HEK293T (cell line): ENCODE results near the gene EFNA3.

Source experiments
- CTCF ChIA-PET: fragments of 350-600 bp; formaldehyde crosslinking; extraction: SDS; loops from one replicate; lab custom pipeline; 2021; ENCODE audit warnings: antibody characterized with exemption, inconsistent platforms; lab: Yijun Ruan, JAX
- POLR2A ChIA-PET: fragments of 350-600 bp; formaldehyde crosslinking; extraction: SDS; loops from one replicate; lab custom pipeline; 2020; ENCODE audit warnings: antibody characterized with exemption, inconsistent platforms; lab: Yijun Ruan, JAX
- DNase-seq: peaks from one replicate; pipeline ENCODE4 v3.0.0; 2012; ENCODE audit warnings: mixed read lengths; ENCODE audit errors: extremely low spot score
- ARNT ChIP-seq: fragments of 450-650 bp; IDR thresholded peaks from 2 replicates; pipeline ENCODE4 v1.6.1; 2017; ENCODE audit warnings: mild to moderate bottlenecking
- BHLHE40 ChIP-seq: fragments of 450-650 bp; IDR thresholded peaks from 2 replicates; pipeline ENCODE4 v1.6.1; 2016; ENCODE audit warnings: mild to moderate bottlenecking, moderate library complexity, borderline replicate concordance
- CTBP1 ChIP-seq: fragments of 450-650 bp; IDR thresholded peaks from 2 replicates; pipeline ENCODE4 v1.6.1; 2016; ENCODE audit warnings: borderline replicate concordance
- ELF4 ChIP-seq: fragments of 450-650 bp; IDR thresholded peaks from 2 replicates; pipeline ENCODE4 v1.6.1; 2017; ENCODE audit warnings: antibody characterized with exemption
- FOXA1 ChIP-seq: fragments of 450-650 bp; IDR thresholded peaks from 2 replicates; pipeline ENCODE4 v1.6.1; 2016; ENCODE audit warnings: mild to moderate bottlenecking
- FOXK2 ChIP-seq: fragments of 450-650 bp; IDR thresholded peaks from 2 replicates; pipeline ENCODE4 v1.6.1; 2016; ENCODE audit warnings: mild to moderate bottlenecking
- FOXM1 ChIP-seq: fragments of 450-650 bp; IDR thresholded peaks from 2 replicates; pipeline ENCODE4 v1.6.1; 2017; ENCODE audit warnings: mild to moderate bottlenecking, borderline replicate concordance
- HDGF ChIP-seq: fragments of 450-650 bp; IDR thresholded peaks from 2 replicates; pipeline ENCODE4 v1.6.1; 2017; ENCODE audit warnings: antibody characterized with exemption, borderline replicate concordance
- L3MBTL2 ChIP-seq: fragments of 450-650 bp; conservative IDR thresholded peaks from 2 replicates; pipeline ENCODE4 v1.6.1; 2016; ENCODE audit warnings: mild to moderate bottlenecking
- LEF1 ChIP-seq: fragments of 450-650 bp; IDR thresholded peaks from 2 replicates; pipeline ENCODE4 v1.6.1; 2017; ENCODE audit warnings: mild to moderate bottlenecking, borderline replicate concordance
- NFRKB ChIP-seq: fragments of 450-650 bp; IDR thresholded peaks from 2 replicates; pipeline ENCODE4 v1.6.1; 2016; ENCODE audit warnings: mild to moderate bottlenecking, moderate library complexity
- SP1 ChIP-seq: fragments of 450-650 bp; IDR thresholded peaks from 2 replicates; pipeline ENCODE4 v1.6.1; 2017
- SUZ12 ChIP-seq: fragments of 450-650 bp; IDR thresholded peaks from 2 replicates; pipeline ENCODE4 v1.6.1; 2016; ENCODE audit warnings: mild to moderate bottlenecking
- TARDBP ChIP-seq: fragments of 450-650 bp; IDR thresholded peaks from 2 replicates; pipeline ENCODE4 v1.6.1; 2016
- ZNF384 ChIP-seq: fragments of 450-650 bp; IDR thresholded peaks from 2 replicates; pipeline ENCODE4 v1.6.1; 2016
- TF ChIP-seq, protein P1 (sequence below): fragments of 450-650 bp; IDR thresholded peaks from 2 replicates; pipeline ENCODE4 v1.6.1; 2016

EFNA3 gene

GRCh38 chr1:155062702-155063411 lies 15.8 kb upstream of the EFNA3 start:
- DNase-seq, result peak; percentile 87
- ChIA-PET CTCF (interaction anchor here (0.7 to 3.2 kb wide), 7 partner anchors 8 to 64 kb away, joined by 3 to 43 read pairs (median 4); no protein-coding TSS in a partner anchor), POLR2A (interaction anchor here (0.6 to 3.7 kb wide), 3 partner anchors 12 to 69 kb away, joined by 3 to 20 read pairs (median 3); partner anchors contain the start of gene ADAM15)
- TF ChIP-seq CTBP1 (no peak), ARNT (no peak)

DNA sequence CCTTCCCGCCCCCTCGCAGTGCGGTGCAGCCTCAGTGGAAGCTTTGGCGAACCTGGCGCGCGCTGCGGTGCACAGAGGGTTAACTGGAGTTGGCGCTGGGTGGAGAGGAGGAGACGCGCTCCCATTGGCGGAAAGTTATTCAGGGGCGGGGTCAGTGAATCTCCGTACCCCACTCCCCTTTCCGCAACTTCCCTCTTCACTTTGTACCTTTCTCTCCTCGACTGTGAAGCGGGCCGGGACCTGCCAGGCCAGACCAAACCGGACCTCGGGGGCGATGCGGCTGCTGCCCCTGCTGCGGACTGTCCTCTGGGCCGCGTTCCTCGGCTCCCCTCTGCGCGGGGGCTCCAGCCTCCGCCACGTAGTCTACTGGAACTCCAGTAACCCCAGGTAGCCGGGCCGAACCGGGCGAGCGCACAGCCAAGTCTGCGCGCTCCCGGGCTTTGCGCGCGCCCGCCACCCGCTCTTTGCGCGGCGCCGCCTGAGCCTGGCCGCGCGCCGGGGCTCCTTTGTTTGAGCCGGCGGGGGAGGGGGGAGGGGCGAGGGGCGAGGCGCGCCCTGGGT lies 15.0 kb upstream of the EFNA3 start, which contains the start of gene EFNA4:
Gene EFNA4 (plus strand): TSS at position 191 of the 561 bp plus-strand sequence. CDS start 84 bp downstream, at position 275.
- ChIA-PET CTCF (interaction anchor here (0.7 to 3.2 kb wide), 5 partner anchors 18 to 46 kb away, joined by 3 to 43 read pairs (median 4); no protein-coding TSS in a partner anchor), POLR2A (interaction anchor here (1.0 to 3.7 kb wide), 4 partner anchors 12 to 69 kb away, joined by 3 to 20 read pairs (median 10); no protein-coding TSS in a partner anchor)
- peak; percentile 90 for DNase-seq
- TF ChIP-seq HDGF, result no peak
- TF ChIP-seq ZNF384, result no peak
- no peak for TF ChIP-seq LEF1
- no peak for TF ChIP-seq FOXM1
- TF ChIP-seq NFRKB, result no peak
- TF ChIP-seq, protein P1, sequence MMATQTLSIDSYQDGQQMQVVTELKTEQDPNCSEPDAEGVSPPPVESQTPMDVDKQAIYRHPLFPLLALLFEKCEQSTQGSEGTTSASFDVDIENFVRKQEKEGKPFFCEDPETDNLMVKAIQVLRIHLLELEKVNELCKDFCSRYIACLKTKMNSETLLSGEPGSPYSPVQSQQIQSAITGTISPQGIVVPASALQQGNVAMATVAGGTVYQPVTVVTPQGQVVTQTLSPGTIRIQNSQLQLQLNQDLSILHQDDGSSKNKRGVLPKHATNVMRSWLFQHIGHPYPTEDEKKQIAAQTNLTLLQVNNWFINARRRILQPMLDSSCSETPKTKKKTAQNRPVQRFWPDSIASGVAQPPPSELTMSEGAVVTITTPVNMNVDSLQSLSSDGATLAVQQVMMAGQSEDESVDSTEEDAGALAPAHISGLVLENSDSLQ, result no peak
- TF ChIP-seq TARDBP, result no peak
- TF ChIP-seq FOXK2, result no peak
- TF ChIP-seq SP1, result no peak
- no peak for TF ChIP-seq BHLHE40
- no peak for TF ChIP-seq ARNT
- no peak for TF ChIP-seq ELF4
- TF ChIP-seq L3MBTL2, result no peak

- ChIA-PET CTCF (interaction anchor here (1.1 to 3.2 kb wide), 6 partner anchors 14 to 108 kb away, joined by 3 to 43 read pairs (median 4); partner anchors contain the start of gene KRTCAP2), POLR2A (interaction anchor here (0.6 to 3.7 kb wide), 5 partner anchors 11 to 103 kb away, joined by 3 to 20 read pairs (median 11); partner anchors contain the start of genes ADAM15 and PYGO2)
- TF ChIP-seq, protein P1, result no peak
- TF ChIP-seq FOXA1 (no peak), FOXK2 (no peak), FOXM1 (no peak), CTBP1 (no peak), HDGF (no peak), SP1 (no peak), TARDBP (no peak), NFRKB (no peak), ELF4 (no peak), SUZ12 (no peak), L3MBTL2 (no peak), ARNT (no peak), BHLHE40 (no peak), ZNF384 (no peak)
- peak; percentile 71 for DNase-seq
These were observed 14.4 kb upstream of the EFNA3 start for GRCh38 chr1:155064111-155064831.

- no peak for DNase-seq
- POLR2A ChIA-PET, result interaction anchor here (1.5 to 3.7 kb wide), 4 partner anchors 11 to 20 kb away, joined by 6 to 20 read pairs (median 13); partner anchors contain the start of gene ADAM15
- CTCF ChIA-PET, result interaction anchor here (1.1 to 3.2 kb wide), 6 partner anchors 15 to 108 kb away, joined by 3 to 43 read pairs (median 4); partner anchors contain the start of gene KRTCAP2
- no peak for TF ChIP-seq ELF4
- TF ChIP-seq ZNF384, result no peak
- TF ChIP-seq, protein P1, result no peak
- TF ChIP-seq L3MBTL2, result no peak
- TF ChIP-seq LEF1, result no peak
- no peak for TF ChIP-seq BHLHE40
- TF ChIP-seq SUZ12, result no peak
- TF ChIP-seq HDGF, result no peak
- TF ChIP-seq FOXK2, result no peak
- TF ChIP-seq ARNT, result no peak
- no peak for TF ChIP-seq FOXA1
- no peak for TF ChIP-seq SP1
- no peak for TF ChIP-seq NFRKB
- no peak for TF ChIP-seq TARDBP
- TF ChIP-seq FOXM1, result no peak
- TF ChIP-seq CTBP1, result no peak
These were observed 13.7 kb upstream of the EFNA3 start for GRCh38 chr1:155064832-155065429.

DNA sequence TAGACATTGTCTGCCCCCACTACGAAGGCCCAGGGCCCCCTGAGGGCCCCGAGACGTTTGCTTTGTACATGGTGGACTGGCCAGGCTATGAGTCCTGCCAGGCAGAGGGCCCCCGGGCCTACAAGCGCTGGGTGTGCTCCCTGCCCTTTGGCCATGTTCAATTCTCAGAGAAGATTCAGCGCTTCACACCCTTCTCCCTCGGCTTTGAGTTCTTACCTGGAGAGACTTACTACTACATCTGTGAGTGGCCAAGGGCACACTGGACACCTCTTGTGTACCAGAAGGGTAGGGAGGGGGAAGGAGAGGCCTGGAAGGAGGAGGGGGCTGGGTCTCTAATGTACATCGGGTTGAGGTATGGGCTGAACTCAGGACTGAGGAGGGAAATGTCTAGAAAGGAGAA lies 11.9 kb upstream of the EFNA3 start:
- TF ChIP-seq ELF4 (no peak), L3MBTL2 (no peak), SUZ12 (no peak), TARDBP (no peak), FOXA1 (no peak), LEF1 (no peak)
- ChIA-PET CTCF (interaction anchor here (1.0 to 2.1 kb wide), 4 partner anchors 9 to 101 kb away, joined by 3 to 9 read pairs (median 4); no protein-coding TSS in a partner anchor), POLR2A (interaction anchor here (0.8 to 1.9 kb wide), 4 partner anchors 9 to 106 kb away, joined by 3 to 6 read pairs (median 4); partner anchors contain the start of genes EFNA3 and KRTCAP2)
- DNase-seq, result no peak
